CD4-positive, alpha-beta T cell treated with Interferon alpha-2 for 1 hour (primary cell): ENCODE measurements around the gene INMT.
A peak's percentile ranks its signal among the peaks of the same experiment; 100 is the strongest.

Source experiments
- DNase-seq, 2 donors: peaks; one replicate each; pipeline ENCODE4 v3.0.0-alpha.2; 2020 to 2022

INMT gene

GRCh38 chr7:30728591-30729100 lies 23.3 kb upstream of the INMT start:
- no peak for DNase-seq

GRCh38 chr7:30729642-30730041 lies 22.3 kb upstream of the INMT start:
- no peak for DNase-seq

GRCh38 chr7:30730097-30730496 lies 21.8 kb upstream of the INMT start:
- no peak for DNase-seq

- DNase-seq, result no peak
Measured at GRCh38 chr7:30730996-30731395, 20.9 kb upstream of the INMT start.

GRCh38 chr7:30731581-30731980 lies 20.4 kb upstream of the INMT start:
- no peak for DNase-seq

GRCh38 chr7:30732606-30733005 lies 19.3 kb upstream of the INMT start:
- DNase-seq, result no peak

- DNase-seq, result no peak
Measured at GRCh38 chr7:30733216-30733615, 18.7 kb upstream of the INMT start.

GRCh38 chr7:30733691-30734090 lies 18.2 kb upstream of the INMT start:
- no peak for DNase-seq

- DNase-seq, result no peak
Measured at GRCh38 chr7:30734497-30734896, 17.4 kb upstream of the INMT start.

GRCh38 chr7:30735631-30736030 lies 16.3 kb upstream of the INMT start:
- DNase-seq, result no peak

- no peak for DNase-seq
Measured at GRCh38 chr7:30736291-30736690, 15.6 kb upstream of the INMT start.

GRCh38 chr7:30738026-30738915 lies 13.7 kb upstream of the INMT start:
- DNase-seq, result peak in 1 of 2 donors; percentile 27

- DNase-seq, result no peak
Measured at GRCh38 chr7:30739691-30740090, 12.2 kb upstream of the INMT start.

- peak; percentile 66 to 78 for DNase-seq
Measured at GRCh38 chr7:30740417-30741181, 11.3 kb upstream of the INMT start.

GRCh38 chr7:30741289-30741688 lies 10.6 kb upstream of the INMT start:
- DNase-seq, result no peak

- no peak for DNase-seq
Measured at GRCh38 chr7:30743371-30744074, 8.4 kb upstream of the INMT start.

GRCh38 chr7:30744075-30744417 lies 7.9 kb upstream of the INMT start:
- peak in 1 of 2 donors; percentile 11 for DNase-seq

- no peak for DNase-seq
Measured at GRCh38 chr7:30745261-30745941, 6.5 kb upstream of the INMT start.

GRCh38 chr7:30750010-30750409 lies 1.9 kb upstream of the INMT start:
- no peak for DNase-seq

GRCh38 chr7:30750683-30751650 lies 968 bp upstream of the INMT start:
- no peak for DNase-seq

- DNase-seq, result no peak
Measured at GRCh38 chr7:30752484-30752883, 549 bp downstream of the INMT start.

GRCh38 chr7:30752979-30753378 lies 1.0 kb downstream of the INMT start:
- no peak for DNase-seq
